Hepatic stellate cell (primary cell): ENCODE measurements around the gene LDLR.
"Not testable (repeated sequence)": the region's sequence is repeated elsewhere in the genome, so short reads cannot be mapped to it uniquely, and the experiment has no call there.

Source experiments
- DNase-seq: peaks from one replicate; pipeline ENCODE4 v3.0.0; 2011; ENCODE audit warnings: low spot score

Gene LDLR

DNA sequence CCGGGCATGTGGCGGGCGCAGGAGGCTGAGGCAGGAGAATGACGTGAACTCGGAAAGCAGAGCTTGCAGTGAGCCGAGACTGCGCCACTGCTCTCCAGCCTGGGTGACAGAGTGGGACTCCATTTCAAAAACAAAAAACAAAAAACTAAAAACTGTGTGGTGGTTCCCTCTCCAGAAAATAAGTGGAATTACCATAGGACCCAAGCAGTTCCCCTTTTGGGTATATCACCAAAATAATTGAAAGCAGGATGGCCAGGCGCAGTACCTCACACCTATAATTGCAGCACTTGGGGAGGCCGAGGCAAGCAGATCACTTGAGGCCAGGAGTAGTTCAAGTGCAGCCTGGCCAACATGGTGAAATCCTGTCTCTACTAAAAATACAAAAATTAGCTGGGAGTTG, 15.7 kb upstream of the LDLR start:
- no peak for DNase-seq

DNA sequence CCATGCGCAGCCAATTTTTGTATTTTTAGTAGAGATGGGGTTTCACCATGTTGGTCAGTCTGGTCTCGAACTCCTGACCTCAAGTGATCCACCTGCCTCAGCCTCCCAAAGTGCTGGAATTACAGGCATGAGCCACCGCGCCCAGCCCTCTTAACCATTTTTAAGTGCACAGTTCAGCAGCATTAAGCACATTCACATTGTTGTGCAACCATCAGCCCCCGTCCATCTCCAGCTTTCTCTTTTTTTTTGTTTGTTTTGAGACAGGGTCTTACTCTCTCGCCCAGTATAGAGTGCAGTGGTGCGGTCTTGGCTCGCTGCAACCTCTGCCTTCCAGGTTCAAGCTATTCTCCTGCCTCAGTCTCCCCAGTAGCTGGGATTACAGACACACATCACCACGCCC, 12.5 kb upstream of the LDLR start:
- not testable (repeated sequence) for DNase-seq

DNA sequence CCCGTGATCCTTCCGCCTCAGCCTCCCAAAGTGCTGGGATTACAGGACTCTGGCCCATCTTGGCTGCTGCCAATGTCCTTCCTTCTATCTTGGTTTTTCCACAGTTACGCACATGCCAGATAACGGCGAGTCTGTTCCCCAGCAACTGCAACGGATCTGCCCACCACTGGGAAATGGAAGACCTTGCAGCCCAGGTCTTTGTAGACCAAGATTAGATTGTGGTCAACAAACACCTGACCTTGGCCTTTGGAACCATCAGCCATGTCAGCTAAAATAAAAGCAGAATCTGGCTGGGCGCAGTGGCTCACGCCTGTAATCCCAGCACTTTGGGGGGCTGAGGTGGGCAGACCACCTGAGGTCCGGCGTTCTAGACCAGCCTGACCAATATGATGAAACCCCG, 10.4 kb upstream of the LDLR start:
- no peak for DNase-seq

DNA sequence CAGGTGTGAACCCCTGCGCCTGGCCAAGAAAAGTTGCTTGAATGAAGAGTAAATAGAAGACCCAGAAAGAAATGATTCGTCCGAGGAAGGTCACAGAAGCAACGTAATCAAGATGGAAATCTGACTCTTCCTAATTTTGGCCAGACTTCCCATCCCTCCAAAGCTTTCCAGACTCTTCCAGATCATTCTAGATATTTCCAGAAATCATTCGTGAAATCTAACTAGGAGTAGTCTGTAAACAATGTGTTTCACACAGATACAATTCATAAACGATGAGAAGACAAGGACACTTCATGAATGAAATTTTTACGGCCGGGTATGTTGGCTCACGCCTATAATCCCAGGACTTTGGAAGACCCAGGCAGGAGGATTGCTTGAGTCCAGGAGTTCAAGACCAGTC, 9.3 kb upstream of the LDLR start:
- DNase-seq, result no peak

DNA sequence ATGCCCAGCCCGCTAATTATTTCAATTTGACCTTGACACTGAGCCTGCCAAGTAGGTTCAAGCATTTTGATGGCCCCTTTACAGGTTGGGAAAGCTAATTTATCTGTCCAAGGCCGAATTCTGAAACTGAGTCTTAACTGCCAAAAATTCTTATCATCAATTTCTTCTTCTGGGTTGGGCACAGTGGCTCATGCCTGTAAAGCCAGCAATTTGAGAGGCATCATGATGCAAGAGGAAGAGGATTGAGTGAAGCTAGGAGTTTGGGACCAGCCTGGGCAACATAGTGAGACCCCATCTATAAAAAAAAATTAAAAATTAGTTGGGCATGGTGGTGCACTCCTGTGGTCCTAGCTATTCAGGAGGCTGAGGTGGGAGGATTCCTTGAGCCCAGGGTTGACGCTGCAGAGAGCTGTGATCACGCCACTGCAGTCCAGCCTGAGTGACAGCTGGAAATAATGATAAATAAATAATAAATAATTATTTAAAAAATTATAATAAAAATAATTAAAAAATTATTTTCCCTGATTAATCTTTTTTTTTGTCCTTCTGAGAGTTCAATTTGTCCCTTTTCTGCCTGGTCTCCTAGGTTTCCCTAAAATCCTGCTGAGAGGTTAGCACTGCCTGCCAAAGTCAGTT, 1.3 kb upstream of the LDLR start:
- no peak for DNase-seq

DNA sequence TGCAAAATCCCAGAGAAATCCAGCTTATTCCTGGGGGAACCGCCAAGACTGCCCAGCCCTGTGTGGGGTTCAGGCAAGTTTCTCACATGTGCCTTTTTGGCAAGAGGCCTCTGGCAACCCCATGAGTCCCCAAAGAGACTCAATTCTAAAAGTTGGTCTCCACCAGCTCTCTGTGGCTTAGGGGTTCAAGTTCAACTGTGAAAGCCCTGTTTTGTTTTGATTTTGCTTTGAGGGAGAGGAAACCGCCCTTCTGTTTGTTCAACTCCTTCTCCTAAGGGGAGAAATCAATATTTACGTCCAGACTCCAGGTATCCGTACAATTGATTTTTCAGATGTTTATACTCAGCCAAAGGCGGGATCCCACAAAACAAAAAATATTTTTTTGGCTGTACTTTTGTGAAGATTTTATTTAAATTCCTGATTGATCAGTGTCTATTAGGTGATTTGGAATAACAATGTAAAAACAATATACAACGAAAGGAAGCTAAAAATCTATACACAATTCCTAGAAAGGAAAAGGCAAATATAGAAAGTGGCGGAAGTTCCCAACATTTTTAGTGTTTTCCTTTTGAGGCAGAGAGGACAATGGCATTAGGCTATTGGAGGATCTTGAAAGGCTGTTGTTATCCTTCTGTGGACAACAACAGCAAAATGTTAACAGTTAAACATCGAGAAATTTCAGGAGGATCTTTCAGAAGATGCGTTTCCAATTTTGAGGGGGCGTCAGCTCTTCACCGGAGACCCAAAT, 583 bp upstream of the LDLR start:
- no peak for DNase-seq

DNA sequence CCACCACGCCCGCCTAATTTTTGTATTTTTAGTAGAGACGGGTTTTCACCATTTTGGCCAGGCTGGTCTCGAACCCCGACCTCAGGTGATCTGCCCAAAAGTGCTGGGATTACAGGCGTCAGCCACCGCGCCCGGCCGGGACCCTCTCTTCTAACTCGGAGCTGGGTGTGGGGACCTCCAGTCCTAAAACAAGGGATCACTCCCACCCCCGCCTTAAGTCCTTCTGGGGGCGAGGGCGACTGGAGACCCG, 676 bp downstream of the LDLR start:
- DNase-seq, result not testable (repeated sequence)

DNA sequence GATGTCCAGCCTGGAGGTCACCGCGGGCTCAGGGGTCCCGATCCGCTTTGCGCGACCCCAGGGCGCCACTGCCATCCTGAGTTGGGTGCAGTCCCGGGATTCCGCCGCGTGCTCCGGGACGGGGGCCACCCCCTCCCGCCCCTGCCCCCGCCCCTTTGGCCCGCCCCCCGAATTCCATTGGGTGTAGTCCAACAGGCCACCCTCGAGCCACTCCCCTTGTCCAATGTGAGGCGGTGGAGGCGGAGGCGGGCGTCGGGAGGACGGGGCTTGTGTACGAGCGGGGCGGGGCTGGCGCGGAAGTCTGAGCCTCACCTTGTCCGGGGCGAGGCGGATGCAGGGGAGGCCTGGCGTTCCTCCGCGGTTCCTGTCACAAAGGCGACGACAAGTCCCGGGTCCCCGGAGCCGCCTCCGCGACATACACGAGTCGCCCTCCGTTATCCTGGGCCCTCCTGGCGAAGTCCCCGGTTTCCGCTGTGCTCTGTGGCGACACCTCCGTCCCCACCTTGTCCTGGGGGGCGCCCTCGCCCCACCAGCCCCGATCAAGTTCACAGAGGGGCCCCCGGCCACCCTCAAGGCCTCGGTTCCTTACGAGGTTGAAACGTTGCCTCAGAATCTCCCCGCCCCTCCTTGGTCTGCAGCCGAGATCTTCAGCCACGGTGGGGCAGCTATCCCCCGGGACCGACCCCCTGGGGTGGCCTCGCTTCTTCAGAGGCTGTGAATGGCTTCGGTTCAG, 1.2 kb downstream of the LDLR start:
- peak; percentile 92 for DNase-seq

DNA sequence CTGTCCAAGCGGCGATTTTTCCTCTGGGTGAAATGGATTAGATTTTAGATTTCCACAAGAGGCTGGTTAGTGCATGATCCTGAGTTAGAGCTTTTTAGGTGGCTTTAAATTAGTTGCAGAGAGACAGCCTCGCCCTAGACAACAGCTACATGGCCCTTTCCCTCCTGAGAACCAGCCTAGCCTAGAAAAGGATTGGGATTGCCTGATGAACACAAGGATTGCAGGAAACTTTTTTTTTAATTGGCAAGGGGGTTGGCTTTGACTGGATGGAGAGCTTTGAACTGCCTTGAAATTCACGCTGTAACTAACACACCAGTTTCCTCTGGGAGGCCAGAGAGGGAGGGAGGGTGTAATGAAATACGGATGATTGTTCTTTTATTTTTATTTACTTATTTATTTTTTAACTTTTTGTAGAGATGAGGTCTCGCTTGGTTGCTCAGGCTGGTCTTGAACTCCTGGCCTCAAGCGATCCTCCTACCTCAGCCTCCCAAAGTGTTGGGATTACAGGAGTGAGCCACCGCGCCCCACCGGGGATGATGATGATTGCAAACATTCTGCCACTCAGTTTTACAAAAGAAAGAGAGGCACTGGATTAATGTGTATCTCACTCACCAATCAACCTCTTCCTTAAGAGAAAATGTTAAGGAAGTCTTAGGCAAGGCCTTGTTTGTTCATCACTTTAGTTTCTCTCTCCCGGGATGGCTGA, 1.9 kb downstream of the LDLR start:
- DNase-seq, result no peak

DNA sequence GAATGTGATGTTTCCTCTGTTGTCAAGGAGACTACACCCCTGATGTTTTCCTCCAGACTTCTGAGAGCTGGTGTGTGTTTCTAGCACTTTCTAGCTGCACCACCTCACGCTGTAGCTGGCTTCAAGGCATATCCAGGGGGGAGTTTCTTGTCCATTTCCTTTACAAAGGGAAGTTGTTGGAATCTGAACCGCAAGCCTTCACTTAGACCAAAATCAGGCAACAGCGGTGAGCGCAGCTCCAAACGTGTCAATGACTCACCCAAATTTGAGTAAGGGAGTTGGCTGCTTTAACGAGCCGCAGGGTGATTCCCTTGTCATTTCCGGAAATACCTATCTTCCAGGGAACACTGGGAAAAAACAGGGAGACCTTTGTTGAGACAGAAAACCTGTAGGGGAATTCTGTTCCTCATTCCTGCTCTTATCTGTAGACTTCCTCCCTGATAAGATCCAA, 2.5 kb downstream of the LDLR start:
- DNase-seq, result peak; percentile 57

DNA sequence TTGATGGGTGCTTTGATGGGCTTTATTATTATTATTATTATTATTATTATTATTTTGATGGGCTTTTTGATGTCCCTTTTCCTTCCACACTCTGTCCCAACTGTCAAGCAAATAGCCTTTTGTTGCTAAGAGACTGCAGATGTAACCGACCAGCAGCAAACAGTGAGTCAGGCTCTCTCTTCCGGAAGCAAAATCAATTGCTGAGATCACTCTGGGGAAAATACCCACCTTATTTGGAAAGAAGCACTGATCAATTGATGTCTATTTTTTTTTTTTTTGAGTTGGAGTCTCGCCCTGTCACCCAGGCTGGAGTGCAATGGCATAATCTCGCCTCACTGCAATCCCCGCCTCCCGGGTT, 2.9 kb downstream of the LDLR start:
- DNase-seq, result peak; percentile 77

DNA sequence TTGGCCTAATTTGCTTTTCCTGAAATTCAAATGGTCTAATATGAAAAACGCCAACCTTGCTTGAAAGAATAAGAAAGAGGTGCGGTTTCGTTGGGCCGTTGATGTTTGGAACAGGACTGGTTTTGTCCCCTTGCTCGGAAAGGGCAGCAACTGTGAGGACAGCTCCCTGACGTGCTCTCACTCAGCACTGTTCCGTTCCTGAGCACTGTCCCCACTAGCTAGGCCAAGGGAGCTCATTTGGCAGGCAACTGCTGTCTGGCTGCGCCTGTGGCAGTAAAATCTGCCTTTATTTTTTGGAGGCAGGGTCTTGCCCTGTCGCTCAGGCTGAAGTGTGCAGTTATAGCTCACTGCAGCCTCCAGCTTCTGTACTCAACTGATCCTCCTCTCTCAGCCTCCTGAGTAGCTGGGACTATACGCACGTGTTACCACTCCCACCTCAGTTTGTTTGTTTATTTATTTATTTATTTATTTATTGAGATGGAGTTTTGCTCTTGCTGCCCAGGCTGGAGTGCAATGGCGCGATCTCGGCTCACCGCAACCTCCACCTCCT, 4.5 kb downstream of the LDLR start:
- no peak for DNase-seq

DNA sequence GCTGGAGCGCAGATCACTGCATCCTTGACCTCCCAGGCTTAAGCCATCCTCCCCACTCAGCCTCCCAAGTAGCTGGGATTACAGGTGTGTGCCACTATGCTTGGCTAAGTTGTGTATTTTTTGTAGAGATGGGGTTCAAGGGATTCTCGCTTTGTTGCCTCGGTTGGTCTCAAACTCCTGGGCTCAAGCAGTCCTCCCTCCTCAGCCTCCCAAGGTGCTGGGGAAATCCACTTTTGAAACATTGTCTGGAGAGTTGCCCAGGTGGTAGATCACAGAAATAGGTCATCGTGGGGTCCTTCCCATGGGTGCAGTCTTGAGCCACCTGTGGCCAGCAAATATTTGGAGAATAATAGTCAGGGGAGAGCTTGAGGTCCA, 5.2 kb downstream of the LDLR start:
- no peak for DNase-seq

DNA sequence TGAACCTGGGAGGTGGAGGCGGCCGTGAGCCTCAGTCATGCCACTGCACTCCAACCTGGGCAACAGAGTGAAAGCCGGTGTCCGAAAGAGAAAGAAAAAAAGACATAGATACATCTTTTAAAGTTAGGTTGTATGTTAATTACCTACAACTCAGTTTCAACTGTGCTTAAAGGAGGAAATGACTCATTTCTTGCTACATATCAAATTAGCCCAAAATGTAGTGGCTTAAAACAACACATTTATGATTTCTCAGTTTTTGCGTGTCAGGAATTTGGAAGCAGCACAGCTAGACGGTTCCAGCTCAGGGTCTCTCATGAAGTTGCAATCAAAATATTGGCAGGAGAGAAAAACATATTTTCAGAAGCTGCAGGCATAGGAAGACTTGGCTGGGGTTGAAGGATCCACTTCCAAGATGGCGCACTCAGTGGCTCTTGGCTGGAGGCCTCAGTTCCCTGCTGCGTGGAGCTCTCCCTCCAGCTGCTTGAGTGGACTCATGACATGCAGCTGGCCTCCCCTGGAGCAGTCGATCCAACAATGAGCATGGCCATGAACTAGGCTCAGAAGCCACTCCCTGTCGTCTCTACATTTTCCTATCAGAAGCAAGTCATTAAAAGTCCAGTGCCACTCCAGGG, 7.1 kb downstream of the LDLR start:
- DNase-seq, result no peak

DNA sequence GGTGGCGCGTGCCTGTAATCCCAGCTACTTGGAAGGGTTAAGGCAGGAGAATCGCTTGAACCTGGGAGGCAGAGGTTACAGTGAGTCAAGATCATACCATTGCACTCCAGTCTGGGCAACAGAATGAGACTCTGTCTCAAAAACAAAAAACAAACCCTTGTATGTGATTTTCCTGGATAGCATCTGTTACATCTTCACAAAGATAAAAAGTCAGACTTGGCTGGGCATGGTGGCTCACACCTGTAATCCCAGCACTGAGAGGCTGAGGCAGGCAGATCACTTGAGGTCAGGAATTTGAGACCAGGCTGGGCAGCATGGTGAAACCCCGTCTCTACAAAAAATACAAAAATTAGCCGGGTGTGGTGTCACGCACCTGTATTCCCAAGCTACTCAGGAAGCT, 8.1 kb downstream of the LDLR start:
- DNase-seq, result not testable (repeated sequence)

DNA sequence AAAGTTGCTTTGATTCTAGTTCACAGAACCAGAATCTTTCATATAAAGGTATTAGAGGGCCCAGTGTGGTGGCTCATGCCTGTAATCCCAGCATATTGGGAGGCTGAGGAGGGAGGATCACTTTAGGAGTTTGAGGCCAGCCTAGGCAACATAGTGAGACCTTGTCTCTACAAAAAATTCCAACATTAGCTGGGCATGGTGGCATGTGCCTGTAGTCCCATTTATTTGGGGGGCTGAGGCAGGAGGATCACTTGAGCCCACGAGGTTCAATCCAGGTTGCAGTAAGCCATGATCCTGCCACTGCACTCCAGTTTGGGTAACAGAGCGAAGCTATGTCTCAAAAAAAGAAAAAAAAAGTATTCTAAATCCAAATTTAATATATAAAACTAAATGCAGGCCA, 9.1 kb downstream of the LDLR start:
- no peak for DNase-seq

DNA sequence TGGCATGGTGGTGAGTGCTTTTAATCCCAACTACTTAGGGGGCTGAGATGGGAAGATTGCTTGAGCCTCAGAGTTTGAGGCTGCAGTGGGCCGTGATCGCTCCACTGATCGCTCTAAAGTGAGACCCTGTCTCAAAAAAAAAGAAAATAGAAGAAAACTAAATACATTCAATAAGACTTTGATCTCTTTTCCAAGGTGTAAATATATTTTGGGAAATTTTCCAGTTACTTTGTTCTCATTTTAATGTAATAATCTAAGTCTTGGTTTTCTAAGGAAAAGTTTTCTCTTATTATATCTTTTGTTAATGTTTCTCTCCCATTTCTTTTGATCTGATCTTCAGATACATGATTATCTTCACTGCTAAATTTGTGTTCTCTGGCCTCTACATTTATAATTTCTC, 9.6 kb downstream of the LDLR start:
- DNase-seq, result no peak

DNA sequence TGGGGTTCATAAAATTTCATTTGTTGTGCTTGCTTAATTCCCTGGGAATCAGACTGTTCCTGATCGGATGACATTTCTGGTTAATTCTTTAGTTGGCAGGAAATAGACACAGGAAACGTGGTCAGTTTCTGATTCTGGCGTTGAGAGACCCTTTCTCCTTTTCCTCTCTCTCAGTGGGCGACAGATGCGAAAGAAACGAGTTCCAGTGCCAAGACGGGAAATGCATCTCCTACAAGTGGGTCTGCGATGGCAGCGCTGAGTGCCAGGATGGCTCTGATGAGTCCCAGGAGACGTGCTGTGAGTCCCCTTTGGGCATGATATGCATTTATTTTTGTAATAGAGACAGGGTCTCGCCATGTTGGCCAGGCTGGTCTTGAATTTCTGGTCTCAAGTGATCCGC, 10.8 kb downstream of the LDLR start:
- no peak for DNase-seq

DNA sequence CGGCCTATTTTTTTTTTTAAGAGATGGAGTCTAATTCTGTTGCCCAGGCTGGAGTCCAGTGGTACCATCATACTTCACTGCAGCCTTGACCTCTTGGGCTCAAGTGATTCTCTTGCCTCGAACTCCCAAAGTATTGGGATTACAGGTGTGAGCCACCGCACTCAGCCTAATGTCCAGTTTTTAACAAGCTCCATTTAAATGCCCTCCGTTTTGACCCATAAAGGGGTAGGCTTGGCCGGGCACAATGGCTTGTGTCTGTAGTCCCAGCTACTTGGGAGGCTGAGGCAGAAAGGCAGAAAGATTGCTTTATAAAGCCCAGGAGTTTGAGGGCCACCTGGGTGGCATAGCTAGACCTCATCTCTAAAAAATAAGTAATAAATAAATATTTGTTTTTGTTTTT, 11.8 kb downstream of the LDLR start:
- DNase-seq, result no peak

DNA sequence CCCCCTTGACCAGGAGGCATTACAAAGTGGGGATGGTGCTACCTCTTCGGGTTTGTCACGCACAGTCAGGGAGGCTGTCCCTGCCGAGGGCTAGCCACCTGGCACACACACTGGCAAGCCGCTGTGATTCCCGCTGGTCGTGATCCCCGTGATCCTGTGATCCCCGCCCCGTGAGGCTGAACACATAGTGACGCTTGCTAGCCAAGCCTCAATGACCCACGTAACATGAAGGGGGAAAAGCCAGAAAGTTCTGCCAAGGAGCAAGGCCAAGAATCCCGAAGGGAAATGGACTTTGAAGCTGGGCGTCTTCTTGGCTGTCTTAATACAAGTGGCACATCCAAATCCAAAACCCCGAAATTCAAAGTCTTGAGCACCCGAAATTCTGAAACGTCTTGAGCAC, 13.7 kb downstream of the LDLR start:
- no peak for DNase-seq

DNA sequence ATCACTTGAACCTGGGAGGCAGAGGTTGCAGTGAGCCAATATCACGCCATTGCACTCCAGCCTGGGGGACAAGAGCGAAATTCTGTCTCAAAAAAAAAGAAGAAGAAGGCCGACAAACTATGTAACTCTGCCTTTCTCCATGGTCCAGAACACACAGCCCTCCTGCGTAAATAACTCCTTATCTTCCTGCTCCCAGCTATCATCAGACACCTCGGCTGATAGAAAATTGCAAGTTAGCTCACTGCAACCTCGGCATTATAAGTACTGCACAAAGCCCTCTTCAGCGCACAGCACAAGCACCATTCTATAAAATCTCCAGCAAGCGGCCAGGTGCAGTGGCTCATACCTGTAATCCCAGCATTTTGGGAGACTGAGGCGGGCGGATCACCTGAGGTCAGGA, 14.4 kb downstream of the LDLR start:
- not testable (repeated sequence) for DNase-seq

DNA sequence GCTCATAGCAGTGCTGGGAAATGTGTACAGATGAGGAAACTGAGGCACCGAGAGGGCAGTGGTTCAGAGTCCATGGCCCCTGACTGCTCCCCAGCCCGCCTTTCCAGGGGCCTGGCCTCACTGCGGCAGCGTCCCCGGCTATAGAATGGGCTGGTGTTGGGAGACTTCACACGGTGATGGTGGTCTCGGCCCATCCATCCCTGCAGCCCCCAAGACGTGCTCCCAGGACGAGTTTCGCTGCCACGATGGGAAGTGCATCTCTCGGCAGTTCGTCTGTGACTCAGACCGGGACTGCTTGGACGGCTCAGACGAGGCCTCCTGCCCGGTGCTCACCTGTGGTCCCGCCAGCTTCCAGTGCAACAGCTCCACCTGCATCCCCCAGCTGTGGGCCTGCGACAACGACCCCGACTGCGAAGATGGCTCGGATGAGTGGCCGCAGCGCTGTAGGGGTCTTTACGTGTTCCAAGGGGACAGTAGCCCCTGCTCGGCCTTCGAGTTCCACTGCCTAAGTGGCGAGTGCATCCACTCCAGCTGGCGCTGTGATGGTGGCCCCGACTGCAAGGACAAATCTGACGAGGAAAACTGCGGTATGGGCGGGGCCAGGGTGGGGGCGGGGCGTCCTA, 15.9 kb downstream of the LDLR start:
- DNase-seq, result no peak
